Liver (tissue), 9 donors: ENCODE data around the gene SLC38A7. TPM values are rescaled to one million over a fixed set of nuclear protein-coding genes. Genes with fewer than 3 reads are reported as not detected.

ENCODE experiments used
- DNase-seq: peaks from one replicate; pipeline ENCODE4 v3.0.0-alpha.2; 2017; ENCODE audit warnings: low spot score
- H3K27ac ChIP-seq, 2 donors: one replicate each; pipeline ENCODE4 v1.7.0; 2013; ENCODE audit warnings: inconsistent platforms in 2 of 2, low read length in 2 of 2, control low read depth in 1 of 2, low read depth in 1 of 2, mild to moderate bottlenecking in 1 of 2
- H3K27me3 ChIP-seq, 4 donors: one replicate each; pipeline versions ENCODE4 v1.6.1 to v1.7.0; 2013; ENCODE audit warnings: low read length in 3 of 4, inconsistent platforms in 1 of 4, mild to moderate bottlenecking in 1 of 4, moderate library complexity in 1 of 4; ENCODE audit not compliant: control insufficient read depth in 4 of 4, insufficient read depth in 4 of 4
- H3K36me3 ChIP-seq, 4 donors: one replicate each; pipeline versions ENCODE4 v1.6.1 to v1.7.0; 2013; ENCODE audit warnings: low read length in 3 of 4, mild to moderate bottlenecking in 3 of 4, low read depth in 1 of 4, moderate library complexity in 1 of 4; ENCODE audit not compliant: control insufficient read depth in 4 of 4, insufficient read depth in 3 of 4
- H3K4me1 ChIP-seq, 4 donors: one replicate each; pipeline versions ENCODE4 v1.6.1 to v1.7.0; 2013; ENCODE audit warnings: low read length in 3 of 4, mild to moderate bottlenecking in 3 of 4, moderate library complexity in 1 of 4; ENCODE audit not compliant: control insufficient read depth in 4 of 4, insufficient read depth in 4 of 4
- H3K4me3 ChIP-seq, 3 donors: one replicate each; pipeline versions ENCODE4 v1.6.1 to v1.7.0; 2013; ENCODE audit warnings: low read length in 3 of 3, control low read depth in 1 of 3, low read depth in 1 of 3, mild to moderate bottlenecking in 1 of 3
- H3K9ac ChIP-seq, 2 donors: one replicate each; pipeline ENCODE4 v1.7.0; 2013; ENCODE audit warnings: low read length in 2 of 2, mild to moderate bottlenecking in 2 of 2, moderate library complexity in 2 of 2, control low read depth in 1 of 2, low read depth in 1 of 2
- H3K9me3 ChIP-seq, 4 donors: one replicate each; pipeline versions ENCODE4 v1.6.1 to v1.7.0; 2013; ENCODE audit warnings: low read length in 3 of 4; ENCODE audit not compliant: control insufficient read depth in 4 of 4
- ATF3 ChIP-seq: IDR thresholded peaks from 2 replicates; pipeline ENCODE4 v1.6.1; 2016; ENCODE audit warnings: antibody characterized with exemption
- CTCF ChIP-seq: fragments of 150-350 bp; IDR thresholded peaks from 2 replicates; pipeline ENCODE4 v1.5.1; 2017; ENCODE audit warnings: improper control_type of control experiment, low read depth, low read length; ENCODE audit not compliant: missing input control
- EGR1 ChIP-seq, 2 donors: IDR thresholded peaks; 2 replicates each; pipeline ENCODE4 v1.6.1; 2016 to 2018; ENCODE audit warnings: antibody characterized with exemption in 2 of 2, low read depth in 2 of 2
- FOXA1 ChIP-seq: IDR thresholded peaks from 2 replicates; pipeline ENCODE4 v1.6.1; 2016; ENCODE audit warnings: antibody characterized with exemption
- FOXA2 ChIP-seq: IDR thresholded peaks from 2 replicates; pipeline ENCODE4 v1.6.1; 2016; ENCODE audit warnings: antibody characterized with exemption
- GABPA ChIP-seq, 2 donors: IDR thresholded peaks in 1 of 2; conservative IDR thresholded peaks in 1 of 2; 2 replicates each; pipeline ENCODE4 v1.6.1; 2016; ENCODE audit warnings: antibody characterized with exemption in 2 of 2, mild to moderate bottlenecking in 1 of 2, moderate library complexity in 1 of 2
- HNF4A ChIP-seq, 2 donors: conservative IDR thresholded peaks; 2 replicates each; pipeline ENCODE4 v1.6.1; 2016; ENCODE audit warnings: antibody characterized with exemption in 2 of 2, mild to moderate bottlenecking in 2 of 2
- HNF4G ChIP-seq: IDR thresholded peaks from 2 replicates; pipeline ENCODE4 v1.6.1; 2016; ENCODE audit warnings: antibody characterized with exemption
- JUND ChIP-seq, 2 donors: IDR thresholded peaks; 2 replicates each; pipeline ENCODE4 v1.6.1; 2016; ENCODE audit warnings: antibody characterized with exemption in 2 of 2
- MAX ChIP-seq: IDR thresholded peaks from 2 replicates; pipeline ENCODE4 v1.6.1; 2016; ENCODE audit warnings: antibody characterized with exemption
- NR2F2 ChIP-seq: IDR thresholded peaks from 2 replicates; pipeline ENCODE4 v1.6.1; 2016; ENCODE audit warnings: antibody characterized with exemption
- RAD21 ChIP-seq, 2 donors: IDR thresholded peaks; 2 replicates each; pipeline ENCODE4 v1.6.1; 2016; ENCODE audit warnings: antibody characterized with exemption in 2 of 2, mild to moderate bottlenecking in 2 of 2
- REST ChIP-seq: IDR thresholded peaks from 2 replicates; pipeline ENCODE4 v1.6.1; 2016; ENCODE audit warnings: antibody characterized with exemption, mild to moderate bottlenecking
- RXRA ChIP-seq, 2 donors: IDR thresholded peaks; 2 replicates each; pipeline ENCODE4 v1.6.1; 2017 to 2018; ENCODE audit warnings: antibody characterized with exemption in 2 of 2, mild to moderate bottlenecking in 1 of 2
- SP1 ChIP-seq: IDR thresholded peaks from 2 replicates; pipeline ENCODE4 v1.6.1; 2018; ENCODE audit warnings: antibody characterized with exemption, mild to moderate bottlenecking
- TAF1 ChIP-seq: conservative IDR thresholded peaks from 2 replicates; pipeline ENCODE4 v1.6.1; 2016; ENCODE audit warnings: antibody characterized with exemption, mild to moderate bottlenecking
- YY1 ChIP-seq: IDR thresholded peaks from 2 replicates; pipeline ENCODE4 v1.6.1; 2016; ENCODE audit warnings: antibody characterized with exemption, mild to moderate bottlenecking
- ZBTB33 ChIP-seq: IDR thresholded peaks from 2 replicates; pipeline ENCODE4 v1.6.1; 2016; ENCODE audit warnings: antibody characterized with exemption
- WGBS: extraction: QIAGEN DNeasy Blood & Tissue Kit; methylation state at CpG from one replicate; pipeline ENCODE4 v1.1.7; 2013; 5-methylcytosine and 5-hydroxymethylcytosine counted together
- polyA plus RNA-seq, 2 donors: library from polyadenylated mRNA; stranded (reverse) in 1 of 2; unstranded in 1 of 2; fragments of 200-250 nt in 1 of 2; fragments of >200 nt in 1 of 2; fragmentation: Nextera tagmentation in 1 of 2; extraction: Ambion mirVana in 1 of 2; gene quantifications; one replicate each; pipeline versions ENCODE4 v1.2.1 to v1.2.3, GENCODE V29; 2013 to 2015
- total RNA-seq, 2 donors: library from RNA; depleted of rRNA; stranded (reverse); fragments of >200 nt; gene quantifications; one replicate each; pipeline ENCODE4 v1.2.3, GENCODE V29; 2014
- donor health status: healthy.
- donor health status: healthy.
- donor health status: healthy.
- donor health status: healthy.
- donor health status: healthy.

The SLC38A7 gene
- total and polyA plus RNA-seq, 4 donors: 7.9 to 18.7 (median 11.0) TPM

GRCh38 chr16:58723109-58723508 is 38.5 kb upstream of the SLC38A7 start (continued):
- no peak for TF ChIP-seq REST

- Histone ChIP-seq H3K9ac (peak overlapping the region in 1 of 2 donors; percentile 73), H3K27ac (peak overlapping the region; percentile 42 to 67), H3K4me3 (no peak overlapping the region), H3K9me3 (no peaks in the 10 kb centered on the region), H3K4me1 (peaks cover 3 to 40% (median 38%) of the 10 kb centered on the region in 4 donors), H3K36me3 (peaks cover 8 to 44% (median 35%) of the 10 kb centered on the region in 4 donors), H3K27me3 (no peaks in the 10 kb centered on the region)
- 37% methylated on average over 13 of the region's 13 CpGs for WGBS
- TF ChIP-seq CTCF (no peak), TAF1 (no peak), FOXA2 (no peak), HNF4A (conservative IDR thresholded peaks at IDR 0.05) (peak; percentile 47), YY1 (no peak), JUND (IDR thresholded peaks at IDR 0.05) (no peak), MAX (no peak), RXRA (IDR thresholded peaks at IDR 0.05) (peak; percentile 76 to 78), HNF4G (no peak), ZBTB33 (peak; percentile 13), NR2F2 (no peak), FOXA1 (no peak), GABPA (IDR thresholded peaks at IDR 0.05 in 1 of 2, conservative IDR thresholded peaks at IDR 0.05 in 1 of 2) (no peak), SP1 (peak; percentile 59), REST (no peak), ATF3 (no peak), RAD21 (IDR thresholded peaks at IDR 0.05) (peak in 1 of 2 donors; percentile 11), EGR1 (IDR thresholded peaks at IDR 0.05; ENCODE audit: low read depth in 2 of 2) (no peak)
- DNase-seq: no peak
These were observed 33.4 kb upstream of the SLC38A7 start for GRCh38 chr16:58717994-58718393.
